Peyer's patch (tissue), 4 donors: ENCODE results near the gene PRICKLE4. TPM values are rescaled to one million over a fixed set of nuclear protein-coding genes. Genes with fewer than 3 reads are reported as not detected.

Source experiments
- DNase-seq, 3 donors: peaks; one replicate each; pipeline ENCODE4 v3.0.0-alpha.2; 2017 to 2019
- H3K27ac ChIP-seq, 4 donors: fragments of 200-600 bp; sonication (generic); one replicate each; pipeline ENCODE4 v1.5.1; 2016 to 2019
- H3K27me3 ChIP-seq, 2 donors: fragments of 200-600 bp; sonication (generic); one replicate each; pipeline ENCODE4 v1.5.1; 2019
- H3K36me3 ChIP-seq, 3 donors: fragments of 200-600 bp; sonication (generic); one replicate each; pipeline ENCODE4 v1.5.1; 2016 to 2019
- H3K4me1 ChIP-seq, 4 donors: fragments of 200-600 bp; sonication (generic); one replicate each; pipeline ENCODE4 v1.5.1; 2016 to 2019
- H3K4me3 ChIP-seq, 4 donors: fragments of 200-600 bp; sonication (generic); 1 replicate in 3 of 4; 2 replicates in 1 of 4; pipeline ENCODE4 v1.5.1; 2016 to 2019; ENCODE audit warnings: mild to moderate bottlenecking in 1 of 4
- H3K9me3 ChIP-seq, 4 donors: fragments of 200-600 bp; sonication (generic); one replicate each; pipeline ENCODE4 v1.5.1; 2016 to 2019; ENCODE audit warnings: mild to moderate bottlenecking in 1 of 4
- POLR2A ChIP-seq, 2 donors: fragments of 450-650 bp; IDR thresholded peaks; one replicate each; pipeline ENCODE4 v1.5.1; 2017; ENCODE audit warnings: antibody characterized with exemption in 2 of 2, mild to moderate bottlenecking in 2 of 2, moderate library complexity in 2 of 2
- total RNA-seq, 4 donors: library from RNA; depleted of rRNA; stranded (reverse); fragments of >200 nt; gene quantifications; one replicate each; pipeline ENCODE4 v1.1.0, GENCODE V29; 2016
- TF ChIP-seq, protein P1 (sequence below), 6 experiments: fragments of 450-650 bp in 4 of 6; fragments of 200-600 bp in 2 of 6; sonication (generic) in 1 of 6; IDR thresholded peaks; one replicate each; pipeline ENCODE4 v1.5.1; 2017 to 2019; ENCODE audit warnings: antibody characterized with exemption in 6 of 6, mild to moderate bottlenecking in 3 of 6, moderate library complexity in 1 of 6

The PRICKLE4 gene
- total RNA-seq, 4 donors from 2014 or later = 3.8 to 23.4 (median 16.8) TPM

DNA sequence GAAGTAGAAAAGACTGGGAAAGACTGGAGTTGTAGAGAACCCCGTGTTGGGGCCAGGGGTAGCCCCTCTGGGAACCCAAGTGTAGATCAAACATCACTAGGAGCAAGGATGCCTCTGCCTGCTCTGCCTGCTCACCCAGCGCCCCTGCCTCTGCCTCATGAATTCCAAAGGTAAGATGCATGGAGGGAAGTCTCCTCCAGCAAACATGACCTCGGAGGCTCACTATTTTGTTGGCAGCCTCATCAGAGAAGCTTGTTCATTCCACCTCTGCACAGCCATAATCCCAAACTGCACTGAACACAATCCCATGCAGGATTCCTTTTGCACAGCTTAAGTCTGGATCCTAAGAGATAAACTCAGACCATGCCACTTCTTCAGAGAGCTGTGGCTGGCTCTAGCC is 5.7 kb upstream of the PRICKLE4 start:
- Histone ChIP-seq H3K9me3 (no peaks in the 10 kb centered on the region), H3K27ac (no peak overlapping the region), H3K4me1 (peaks cover 0 to 7% (median 0%) of the 10 kb centered on the region in 4 donors), H3K36me3 (peaks cover 0 to 62% (median 0%) of the 10 kb centered on the region in 3 donors), H3K4me3 (no peak overlapping the region), H3K27me3 (no peaks in the 10 kb centered on the region)
- DNase-seq = no peak
- TF ChIP-seq, protein P1, sequence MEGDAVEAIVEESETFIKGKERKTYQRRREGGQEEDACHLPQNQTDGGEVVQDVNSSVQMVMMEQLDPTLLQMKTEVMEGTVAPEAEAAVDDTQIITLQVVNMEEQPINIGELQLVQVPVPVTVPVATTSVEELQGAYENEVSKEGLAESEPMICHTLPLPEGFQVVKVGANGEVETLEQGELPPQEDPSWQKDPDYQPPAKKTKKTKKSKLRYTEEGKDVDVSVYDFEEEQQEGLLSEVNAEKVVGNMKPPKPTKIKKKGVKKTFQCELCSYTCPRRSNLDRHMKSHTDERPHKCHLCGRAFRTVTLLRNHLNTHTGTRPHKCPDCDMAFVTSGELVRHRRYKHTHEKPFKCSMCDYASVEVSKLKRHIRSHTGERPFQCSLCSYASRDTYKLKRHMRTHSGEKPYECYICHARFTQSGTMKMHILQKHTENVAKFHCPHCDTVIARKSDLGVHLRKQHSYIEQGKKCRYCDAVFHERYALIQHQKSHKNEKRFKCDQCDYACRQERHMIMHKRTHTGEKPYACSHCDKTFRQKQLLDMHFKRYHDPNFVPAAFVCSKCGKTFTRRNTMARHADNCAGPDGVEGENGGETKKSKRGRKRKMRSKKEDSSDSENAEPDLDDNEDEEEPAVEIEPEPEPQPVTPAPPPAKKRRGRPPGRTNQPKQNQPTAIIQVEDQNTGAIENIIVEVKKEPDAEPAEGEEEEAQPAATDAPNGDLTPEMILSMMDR (IDR thresholded peaks at IDR 0.05) = no peak
- no peak for TF ChIP-seq POLR2A (IDR thresholded peaks at IDR 0.05)

DNA sequence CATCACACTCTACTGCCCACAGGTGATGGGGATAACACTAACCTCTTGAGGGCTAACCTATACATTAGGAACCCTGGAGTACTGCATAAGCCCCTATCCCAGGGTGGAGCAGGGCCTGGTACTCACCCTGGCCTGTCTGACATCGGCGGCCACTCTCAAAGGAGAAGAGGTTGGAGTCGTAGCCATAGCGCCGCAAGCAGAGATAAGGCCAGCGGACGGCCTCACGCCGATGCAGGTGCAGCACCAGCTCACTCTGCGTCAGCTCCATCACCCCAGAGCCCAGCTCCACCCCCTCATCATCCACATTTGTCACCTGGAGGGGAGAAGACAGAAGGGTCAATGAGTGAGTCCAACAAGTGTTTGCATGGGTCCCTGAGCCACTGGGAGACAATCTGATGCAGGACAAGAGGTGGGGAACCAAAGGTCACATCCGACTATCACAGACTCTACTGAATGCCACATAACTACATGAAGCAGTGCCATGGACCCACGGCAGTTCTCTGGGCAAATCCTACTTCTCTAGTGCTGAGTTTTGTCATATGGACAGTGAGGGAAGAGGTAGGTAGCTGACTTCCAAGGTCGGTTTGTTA is 5.2 kb upstream of the PRICKLE4 start:
- H3K27ac ChIP-seq = no peak overlapping the region
- peaks cover 0 to 7% (median under 1%) of the 10 kb centered on the region in 4 donors for H3K4me1 ChIP-seq
- no peaks in the 10 kb centered on the region for H3K27me3 ChIP-seq
- peaks cover 0 to 60% (median 0%) of the 10 kb centered on the region in 3 donors for H3K36me3 ChIP-seq
- DNase-seq = no peak
- TF ChIP-seq, protein P1 (IDR thresholded peaks at IDR 0.05) = no peak
- no peak for TF ChIP-seq POLR2A (IDR thresholded peaks at IDR 0.05)
- H3K9me3 ChIP-seq = no peaks in the 10 kb centered on the region
- H3K4me3 ChIP-seq = no peak overlapping the region

DNA sequence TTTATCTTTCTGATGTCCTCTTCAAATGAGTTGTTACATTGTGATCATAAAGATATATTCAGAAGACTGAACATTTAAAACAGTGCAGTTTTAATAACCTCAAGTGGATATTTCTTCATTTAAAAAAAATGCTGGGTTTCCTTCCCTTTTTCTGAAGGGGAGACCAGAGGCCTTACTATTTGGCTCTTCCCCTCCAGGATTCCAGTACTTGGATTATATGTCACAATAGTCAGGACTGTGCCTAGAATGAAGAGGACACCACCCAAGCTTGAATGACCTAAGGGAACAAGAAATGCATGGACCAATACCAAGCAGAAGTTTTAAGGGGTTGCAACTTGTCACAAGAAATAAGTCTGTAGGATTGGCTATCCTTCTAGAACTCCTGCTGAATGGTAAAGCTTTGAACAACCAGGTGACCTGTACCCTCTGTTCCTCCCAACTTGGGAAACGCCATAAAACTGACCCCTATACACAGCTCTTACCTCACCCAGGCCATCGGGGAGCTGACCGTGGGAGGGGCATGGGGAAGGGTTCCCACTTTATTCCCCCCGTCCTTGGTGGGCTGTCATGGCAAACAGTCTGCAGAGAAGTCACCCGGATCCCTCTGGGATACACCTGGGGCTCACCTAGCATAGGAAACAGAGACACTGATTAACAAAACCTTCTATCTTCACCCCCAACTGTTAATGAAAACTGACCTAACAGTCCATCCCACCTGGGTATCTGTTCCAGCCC is 2.9 kb upstream of the PRICKLE4 start:
- no peak for TF ChIP-seq POLR2A (IDR thresholded peaks at IDR 0.05)
- TF ChIP-seq, protein P1 (IDR thresholded peaks at IDR 0.05) = no peak
- Histone ChIP-seq H3K4me1 (peaks cover 0 to 19% (median 3%) of the 10 kb centered on the region in 4 donors), H3K27ac (no peak overlapping the region), H3K4me3 (no peak overlapping the region), H3K9me3 (no peaks in the 10 kb centered on the region), H3K27me3 (no peaks in the 10 kb centered on the region), H3K36me3 (peaks cover 0 to 36% (median 0%) of the 10 kb centered on the region in 3 donors)
- no peak for DNase-seq

DNA sequence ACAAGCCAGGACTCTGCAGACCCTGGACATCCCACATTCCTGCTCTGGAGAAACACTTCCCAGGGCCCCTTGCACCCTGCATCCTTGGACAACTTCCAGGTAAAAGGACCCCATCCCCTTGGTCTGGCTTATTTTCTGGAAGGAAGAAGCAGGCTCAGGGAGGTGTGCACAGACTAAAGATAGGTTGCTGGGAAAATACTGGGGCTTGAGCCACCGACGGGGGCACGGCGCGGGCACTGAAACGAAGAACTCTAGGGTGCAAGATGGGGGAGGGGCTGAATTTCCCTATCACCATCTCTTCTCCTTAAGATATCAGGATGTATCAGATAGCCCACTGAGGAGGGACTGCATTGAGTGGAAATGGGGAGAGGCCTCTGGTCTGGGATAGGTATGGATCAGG is 1.7 kb upstream of the PRICKLE4 start:
- peak overlapping the region in 3 of 4 donors; percentile 63 to 86 (median 71) for H3K4me3 ChIP-seq
- TF ChIP-seq, protein P1 (IDR thresholded peaks at IDR 0.05) = no peak
- no peak for TF ChIP-seq POLR2A (IDR thresholded peaks at IDR 0.05)
- no peaks in the 10 kb centered on the region for H3K27me3 ChIP-seq
- peaks cover 0 to 19% (median 3%) of the 10 kb centered on the region in 4 donors for H3K4me1 ChIP-seq
- no peaks in the 10 kb centered on the region for H3K9me3 ChIP-seq
- DNase-seq = no peak
- H3K27ac ChIP-seq = peak overlapping the region in 1 of 4 donors; percentile 65
- peaks cover 0 to 25% (median 0%) of the 10 kb centered on the region in 3 donors for H3K36me3 ChIP-seq

DNA sequence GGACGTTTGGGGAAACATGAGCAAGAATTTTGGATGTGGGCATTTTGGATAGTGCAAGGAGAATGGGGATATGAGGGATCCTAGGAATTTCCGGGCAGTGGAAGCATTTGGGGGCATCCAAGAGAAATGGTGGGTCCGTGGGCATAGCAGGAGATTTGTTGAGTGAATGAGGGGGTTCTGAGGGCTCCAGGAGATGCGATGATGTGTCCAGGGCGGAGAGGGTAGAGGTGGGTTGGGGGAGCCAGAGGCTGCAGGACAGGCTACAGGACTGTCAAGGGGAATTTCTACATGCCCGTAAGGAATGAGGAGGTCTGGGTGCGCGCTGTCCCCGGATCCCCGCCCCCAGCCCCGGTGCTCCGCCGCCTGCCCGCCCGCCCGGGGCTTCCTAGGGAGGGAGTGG is 1.2 kb upstream of the PRICKLE4 start:
- peaks cover 0 to 19% (median 3%) of the 10 kb centered on the region in 4 donors for H3K4me1 ChIP-seq
- peak overlapping the region; percentile 29 to 76 (median 67) for H3K27ac ChIP-seq
- peaks cover 0 to 20% (median 0%) of the 10 kb centered on the region in 3 donors for H3K36me3 ChIP-seq
- DNase-seq = no peak
- peak overlapping the region; percentile 58 to 86 (median 67) for H3K4me3 ChIP-seq
- H3K9me3 ChIP-seq = no peaks in the 10 kb centered on the region
- H3K27me3 ChIP-seq = no peaks in the 10 kb centered on the region
- no peak for TF ChIP-seq POLR2A (IDR thresholded peaks at IDR 0.05)
- TF ChIP-seq, protein P1 (IDR thresholded peaks at IDR 0.05) = no peak
